COLO668 (cell line): ENCODE measurements around the gene USP13.
"Not testable (repeated sequence)": the region's sequence is repeated elsewhere in the genome, so short reads cannot be mapped to it uniquely, and the experiment has no call there.

Experiments
- DNase-seq: peaks from one replicate; lab custom pipeline; 2025; ENCODE audit not compliant: unreplicated experiment; lab: John Stamatoyannopoulos, UW

Gene USP13, protein sequence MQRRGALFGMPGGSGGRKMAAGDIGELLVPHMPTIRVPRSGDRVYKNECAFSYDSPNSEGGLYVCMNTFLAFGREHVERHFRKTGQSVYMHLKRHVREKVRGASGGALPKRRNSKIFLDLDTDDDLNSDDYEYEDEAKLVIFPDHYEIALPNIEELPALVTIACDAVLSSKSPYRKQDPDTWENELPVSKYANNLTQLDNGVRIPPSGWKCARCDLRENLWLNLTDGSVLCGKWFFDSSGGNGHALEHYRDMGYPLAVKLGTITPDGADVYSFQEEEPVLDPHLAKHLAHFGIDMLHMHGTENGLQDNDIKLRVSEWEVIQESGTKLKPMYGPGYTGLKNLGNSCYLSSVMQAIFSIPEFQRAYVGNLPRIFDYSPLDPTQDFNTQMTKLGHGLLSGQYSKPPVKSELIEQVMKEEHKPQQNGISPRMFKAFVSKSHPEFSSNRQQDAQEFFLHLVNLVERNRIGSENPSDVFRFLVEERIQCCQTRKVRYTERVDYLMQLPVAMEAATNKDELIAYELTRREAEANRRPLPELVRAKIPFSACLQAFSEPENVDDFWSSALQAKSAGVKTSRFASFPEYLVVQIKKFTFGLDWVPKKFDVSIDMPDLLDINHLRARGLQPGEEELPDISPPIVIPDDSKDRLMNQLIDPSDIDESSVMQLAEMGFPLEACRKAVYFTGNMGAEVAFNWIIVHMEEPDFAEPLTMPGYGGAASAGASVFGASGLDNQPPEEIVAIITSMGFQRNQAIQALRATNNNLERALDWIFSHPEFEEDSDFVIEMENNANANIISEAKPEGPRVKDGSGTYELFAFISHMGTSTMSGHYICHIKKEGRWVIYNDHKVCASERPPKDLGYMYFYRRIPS

DNA sequence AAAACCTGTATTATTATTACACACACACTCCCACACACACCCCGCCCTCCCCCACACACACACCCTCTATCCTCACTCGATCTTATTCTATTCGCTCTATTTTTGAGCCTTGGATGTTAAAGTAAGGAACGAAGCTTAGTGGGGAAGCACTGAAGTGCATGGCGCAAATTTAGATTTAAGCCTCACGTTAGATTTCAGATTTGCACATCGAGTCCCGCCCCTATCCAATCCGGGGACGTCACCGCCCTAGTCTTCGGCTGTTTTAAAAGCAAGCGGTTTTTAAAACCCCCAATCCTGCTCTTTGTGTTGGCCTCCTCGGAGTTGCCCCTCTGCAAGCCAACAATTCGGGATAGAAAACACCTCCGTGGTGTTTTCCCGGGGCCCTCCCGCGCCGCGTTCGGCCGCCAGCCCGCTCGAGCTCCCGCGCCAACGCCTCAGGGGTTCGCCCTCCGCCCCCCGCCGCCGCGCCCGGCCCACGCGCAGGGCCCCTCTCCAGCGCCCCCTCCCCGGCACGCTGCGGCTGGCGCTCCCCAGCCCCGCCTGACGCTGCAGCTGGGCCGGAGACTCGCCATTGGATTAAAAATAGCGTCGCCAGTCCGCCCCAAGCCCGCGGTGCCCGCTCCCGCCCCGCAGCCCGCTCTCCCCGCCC is at the start of gene USP13:
Gene USP13 (plus strand): TSS at position 594 of the 649 bp plus-strand sequence. CDS start 186 bp downstream, outside the sequence.
- no peak for DNase-seq

DNA sequence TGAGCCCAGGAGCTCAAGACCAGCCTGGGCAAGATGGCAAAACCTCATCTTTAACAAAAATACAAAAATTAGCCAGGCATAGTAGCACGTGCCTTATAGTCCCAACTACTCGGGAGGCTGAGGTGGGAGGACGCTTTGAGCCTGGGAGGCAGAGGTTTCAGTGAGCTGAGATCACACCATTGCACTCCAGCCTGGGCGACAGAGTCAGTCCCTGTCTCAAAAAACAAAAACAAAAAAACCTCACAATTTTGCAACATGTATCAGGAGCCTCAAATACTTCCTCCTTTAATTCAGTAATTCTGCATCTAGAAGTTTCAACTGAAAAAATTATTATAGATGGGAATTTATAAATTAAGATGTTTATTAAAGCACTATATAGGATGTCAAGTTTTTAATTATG is 49.5 kb upstream of the USP13 start:
- DNase-seq, result no peak

DNA sequence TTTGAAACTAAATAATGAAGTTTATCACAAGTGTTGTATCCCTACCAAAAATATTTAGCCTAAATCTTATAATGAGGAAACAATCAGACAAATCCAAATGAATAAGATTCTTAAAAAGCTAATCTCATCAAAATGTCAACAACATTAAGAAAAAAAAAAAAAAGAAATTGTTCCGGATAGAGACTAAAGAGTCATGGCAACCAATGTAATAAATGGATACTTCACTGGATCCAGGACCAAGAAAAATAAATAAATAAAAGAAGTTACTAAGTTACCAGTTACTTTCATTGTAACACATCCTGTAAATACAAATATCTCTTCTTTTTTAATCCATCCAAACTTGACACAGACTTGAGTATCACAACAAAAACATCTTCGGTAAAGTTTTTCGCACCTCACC is 49.0 kb upstream of the USP13 start:
- no peak for DNase-seq

DNA sequence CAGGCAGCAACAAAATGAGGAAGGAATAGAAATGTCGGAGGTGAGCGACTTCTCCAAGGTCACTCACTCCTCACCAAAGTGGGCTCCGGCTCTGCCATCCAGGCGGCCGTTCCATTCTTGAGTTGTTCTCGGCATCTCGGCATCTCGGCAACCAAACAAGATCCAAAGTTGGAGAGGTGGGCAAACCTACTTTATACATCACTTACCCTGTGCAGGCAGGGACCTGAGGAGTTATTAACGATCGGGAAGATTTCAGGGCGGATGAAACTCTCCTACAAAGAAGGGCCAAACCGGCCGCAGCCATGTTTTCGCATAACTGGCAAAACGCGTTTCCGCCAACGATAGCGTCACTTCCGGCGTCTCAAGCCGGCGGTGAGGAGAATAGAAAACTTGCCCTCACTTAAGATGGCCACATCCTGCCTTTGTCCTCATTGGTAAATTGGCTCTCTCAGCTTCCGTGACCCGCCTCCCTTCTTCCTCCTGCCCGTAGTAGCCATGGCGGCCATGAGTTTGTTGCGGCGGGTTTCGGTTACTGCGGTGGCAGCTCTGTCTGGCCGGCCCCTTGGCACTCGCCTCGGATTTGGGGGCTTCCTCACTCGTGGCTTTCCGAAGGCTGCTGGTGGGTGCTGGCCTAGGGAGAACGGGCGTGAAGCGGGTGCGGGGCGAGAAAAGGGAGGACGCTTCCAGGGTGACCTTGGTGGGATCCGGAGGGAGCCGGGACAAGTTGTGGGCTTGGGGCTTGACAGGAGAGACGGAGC is 48.3 kb upstream of the USP13 start, which contains the start of the genes MRPL47 and NDUFB5:
Gene MRPL47 (minus strand): TSS at position 318 of the 758 bp plus-strand sequence. CDS start 14 bp downstream, at position 304.
Gene NDUFB5 (plus strand): TSS at position 474 of the 758 bp plus-strand sequence. CDS start 22 bp downstream, at position 496.
- peak; percentile 88 for DNase-seq

DNA sequence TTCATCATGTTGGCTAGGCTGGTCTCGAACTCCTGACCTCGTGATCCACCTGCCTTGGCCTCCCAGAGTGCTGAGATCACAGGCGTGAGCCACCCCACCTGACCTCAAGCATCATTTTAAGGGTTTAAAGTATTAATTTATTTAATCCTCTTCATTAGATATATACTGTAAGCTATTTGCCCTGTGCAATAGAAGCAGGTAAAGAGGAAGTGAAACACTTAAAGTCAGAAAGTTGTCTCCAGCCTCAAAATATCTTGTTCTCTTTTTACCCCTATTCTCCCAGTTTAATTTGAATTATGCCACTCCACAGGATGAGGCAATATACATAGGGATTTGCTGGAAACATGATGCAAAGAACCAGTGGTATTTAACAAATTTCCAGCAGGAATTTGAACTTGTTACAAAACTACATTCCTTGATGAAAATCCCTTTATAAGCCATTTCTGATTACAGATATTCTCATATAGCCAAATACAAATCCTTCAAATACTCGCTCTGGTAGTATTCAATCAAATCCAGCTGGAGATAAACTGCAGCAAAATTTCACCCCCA is 46.2 kb upstream of the USP13 start:
- no peak for DNase-seq

DNA sequence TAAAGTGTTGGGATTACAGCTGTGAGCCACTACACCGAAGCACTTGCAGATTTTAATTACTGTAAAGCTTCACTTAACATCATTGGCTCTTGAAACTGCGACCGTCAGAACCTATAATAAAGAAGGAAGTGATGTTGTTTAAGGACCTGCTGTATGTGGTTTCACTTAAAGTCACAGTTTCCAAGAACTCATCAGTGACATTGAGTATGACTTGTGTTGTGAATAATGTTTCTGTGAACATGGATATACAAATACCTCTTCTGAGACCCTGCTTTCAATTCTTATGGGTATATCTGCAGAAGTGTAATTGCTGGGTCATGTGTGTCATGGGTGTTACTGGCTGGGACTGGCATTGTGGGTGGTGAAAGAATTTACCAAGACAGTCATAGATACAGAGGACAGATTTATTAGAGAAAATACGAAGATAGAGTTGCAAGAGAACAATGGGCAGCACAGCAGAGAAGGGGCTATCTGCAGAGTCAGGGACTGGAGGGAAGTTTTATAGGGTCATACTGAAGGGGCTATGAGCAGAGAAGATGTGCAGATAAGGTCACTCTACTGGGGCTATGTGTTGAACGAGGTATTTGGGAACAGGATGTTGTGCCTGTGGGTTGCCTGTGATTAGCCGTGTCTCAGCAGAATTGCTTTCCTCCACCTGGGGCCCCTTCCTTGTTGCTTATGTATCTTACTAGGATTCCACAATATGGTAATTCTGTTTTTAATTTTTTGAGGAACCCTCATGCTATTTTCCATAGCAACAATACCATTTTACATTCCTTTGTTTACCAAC is 43.7 kb upstream of the USP13 start:
- no peak for DNase-seq

DNA sequence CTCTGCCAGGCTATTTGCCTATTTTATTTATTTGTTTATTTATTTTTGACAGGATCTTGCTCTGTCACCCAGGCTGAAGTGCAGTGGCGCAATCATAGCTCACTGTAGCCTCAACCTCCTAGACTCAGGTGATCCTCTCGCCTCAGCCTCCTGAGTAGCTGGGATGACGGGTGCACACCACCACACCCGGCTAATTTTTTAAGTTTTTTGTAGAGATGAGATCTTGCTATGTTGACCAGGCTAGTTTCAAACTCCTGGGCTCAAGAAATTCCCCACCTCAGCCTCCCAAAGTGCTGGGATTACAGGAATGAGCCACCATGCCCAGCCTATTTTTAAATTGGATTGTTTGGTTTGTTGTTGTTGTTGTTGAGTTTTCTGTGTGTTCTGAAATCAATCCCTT is 42.8 kb upstream of the USP13 start:
- no peak for DNase-seq

DNA sequence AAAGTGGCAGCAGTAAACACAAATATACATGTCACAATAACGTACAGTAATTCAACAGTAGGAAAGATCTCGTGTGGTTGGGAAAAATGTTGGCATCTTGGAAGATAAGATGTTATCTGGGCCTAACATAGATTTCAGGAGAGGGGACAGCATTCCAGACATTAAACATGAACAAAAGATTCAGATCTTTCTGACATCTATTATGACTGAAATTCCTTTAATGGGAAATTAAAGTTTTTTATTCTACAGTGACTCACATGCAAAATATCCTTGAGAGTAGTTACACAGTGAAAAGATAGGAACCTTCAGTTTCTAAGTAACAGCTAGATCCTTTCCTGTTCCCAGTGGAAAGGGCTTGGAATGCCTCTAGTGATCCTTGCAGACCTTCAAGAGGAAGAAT is 39.0 kb upstream of the USP13 start:
- DNase-seq, result no peak

DNA sequence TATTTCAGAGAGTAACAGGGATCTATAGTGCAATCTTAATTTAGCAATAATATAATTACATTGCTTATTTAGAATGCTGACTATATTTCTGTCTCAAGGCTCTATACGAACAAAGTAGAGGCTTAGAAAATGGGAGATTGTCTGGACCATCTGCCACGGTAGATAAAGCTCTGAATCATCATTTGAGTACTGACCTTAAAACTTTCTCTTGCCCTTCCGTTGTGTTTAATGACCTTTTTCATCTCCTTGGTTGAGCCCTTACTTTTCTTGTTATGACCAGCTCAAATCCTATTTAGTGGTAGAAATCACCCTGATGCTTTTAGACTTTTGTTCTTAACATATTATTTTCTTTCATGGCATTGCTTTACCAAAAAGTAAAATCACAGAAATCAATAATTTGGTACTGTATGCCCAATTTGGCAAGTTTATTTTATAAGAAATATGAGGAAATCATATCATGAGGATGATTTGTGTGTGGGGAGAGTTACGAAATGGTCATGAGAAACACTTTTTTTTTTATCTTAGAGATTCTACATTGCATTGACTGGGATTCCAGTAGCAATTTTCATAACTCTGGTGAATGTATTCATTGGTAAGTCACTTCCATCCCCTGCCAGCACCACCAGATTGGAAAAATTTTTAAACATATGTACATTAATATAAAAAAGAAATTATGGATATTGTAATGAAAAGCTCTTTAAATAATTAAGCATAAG is 37.2 kb upstream of the USP13 start:
- no peak for DNase-seq

DNA sequence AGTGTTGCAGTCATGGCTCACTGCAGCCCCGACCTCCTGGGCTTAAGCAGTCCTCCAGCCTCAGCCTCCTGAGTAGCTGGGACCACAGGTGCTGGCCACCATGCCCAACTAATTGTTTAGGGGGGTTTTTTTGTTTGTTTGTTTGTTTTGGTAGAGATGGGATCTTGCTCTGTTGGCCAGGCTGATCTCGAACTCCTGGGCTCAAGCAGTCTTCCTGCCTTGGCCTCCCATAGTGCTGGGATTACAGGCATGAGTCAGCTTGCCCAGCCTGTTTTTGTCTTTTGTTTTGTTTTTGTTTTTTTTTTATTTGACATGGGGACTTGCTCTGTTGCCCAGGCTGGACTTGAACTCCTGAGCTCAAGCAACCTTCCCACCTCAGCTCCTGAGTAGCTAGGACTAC is 30.8 kb upstream of the USP13 start:
- no peak for DNase-seq

DNA sequence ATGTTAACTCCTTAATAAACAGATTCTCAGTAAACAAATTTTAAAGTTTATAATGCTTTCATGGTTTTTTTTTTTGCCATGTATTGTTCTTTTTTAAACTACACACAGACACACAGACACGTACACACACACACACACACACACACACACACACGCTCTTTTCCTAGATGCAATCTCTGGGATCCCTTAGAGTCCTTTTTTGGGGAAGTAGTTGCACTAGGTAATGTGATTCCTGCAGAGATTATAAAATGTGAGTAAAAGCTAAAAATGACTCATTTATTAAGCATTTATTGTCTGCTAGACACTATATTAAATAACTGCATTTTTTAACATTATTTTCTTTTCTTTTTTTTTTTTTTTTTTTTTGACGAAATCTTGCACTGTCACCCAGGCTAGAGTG is 28.4 kb upstream of the USP13 start:
- DNase-seq, result no peak

DNA sequence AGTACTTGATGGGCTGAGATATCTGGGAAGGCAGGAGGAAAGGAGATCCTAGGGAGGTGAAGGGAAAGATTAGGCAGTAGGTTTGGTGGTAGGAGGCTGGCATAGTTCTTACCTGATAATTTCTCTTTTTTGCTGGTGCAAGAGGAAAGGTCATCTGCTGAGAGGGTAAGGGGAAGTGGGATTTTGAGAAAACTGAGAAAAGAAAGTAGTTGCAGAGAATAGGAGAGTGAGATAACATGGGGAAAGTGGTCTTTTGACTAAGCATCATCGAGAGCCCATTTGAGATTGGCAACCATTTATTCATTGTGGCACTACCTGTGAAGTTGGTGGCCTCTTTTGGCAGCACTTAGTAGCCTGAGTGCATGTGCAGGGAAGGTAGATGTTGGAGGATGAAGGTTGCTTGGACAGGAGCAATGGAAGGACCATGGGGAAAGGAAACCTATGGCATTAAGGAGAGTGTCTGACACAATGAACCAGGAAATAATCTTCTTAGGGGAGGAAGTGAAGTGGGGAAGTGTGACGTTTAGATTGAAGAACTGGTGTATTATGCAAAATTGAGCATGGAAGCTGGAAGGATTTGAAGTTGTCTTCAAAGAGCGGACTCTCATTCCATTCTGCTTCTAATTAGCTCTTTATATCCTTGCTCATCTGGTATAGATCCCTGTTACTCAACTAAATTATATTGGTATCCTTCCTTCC is 21.9 kb upstream of the USP13 start:
- DNase-seq, result no peak

DNA sequence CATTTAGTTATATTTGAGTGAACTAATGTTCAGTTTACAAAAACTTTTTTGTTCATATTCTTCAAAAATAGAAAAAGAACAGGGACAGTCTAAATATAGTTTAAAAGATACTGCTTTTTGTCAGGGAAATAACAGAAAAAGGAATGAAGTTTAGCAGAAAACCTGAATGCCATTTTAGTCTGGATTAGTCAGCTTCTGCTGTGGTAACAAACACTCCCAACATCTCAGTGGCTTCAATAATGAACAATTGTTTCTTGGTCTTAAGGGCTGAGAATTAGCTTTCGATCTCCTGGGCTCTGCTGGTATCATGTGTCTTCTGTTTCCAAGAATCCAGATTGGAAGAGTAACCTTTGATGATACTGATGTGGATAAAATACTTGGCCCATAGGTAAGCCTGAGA is 12.4 kb upstream of the USP13 start:
- no peak for DNase-seq

DNA sequence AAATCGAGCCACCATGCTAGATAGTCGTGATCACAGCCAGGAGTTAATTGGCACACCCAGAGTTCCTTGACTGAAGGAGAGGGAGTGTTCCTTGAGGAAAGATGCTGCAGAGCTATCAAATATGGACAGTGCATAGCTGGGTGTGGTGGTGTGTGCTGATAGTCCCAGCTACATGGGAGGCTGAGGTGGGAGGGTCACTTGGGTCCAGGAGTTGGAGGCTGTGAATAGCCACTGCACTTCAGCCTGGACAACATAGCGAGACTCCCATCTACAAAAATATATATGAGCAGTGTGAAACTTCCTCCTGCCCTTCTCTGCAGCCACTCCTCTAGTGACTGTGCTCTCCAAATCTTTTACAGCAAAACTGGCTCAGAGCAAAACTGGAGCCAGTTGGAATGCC is 10.0 kb upstream of the USP13 start:
- no peak for DNase-seq

DNA sequence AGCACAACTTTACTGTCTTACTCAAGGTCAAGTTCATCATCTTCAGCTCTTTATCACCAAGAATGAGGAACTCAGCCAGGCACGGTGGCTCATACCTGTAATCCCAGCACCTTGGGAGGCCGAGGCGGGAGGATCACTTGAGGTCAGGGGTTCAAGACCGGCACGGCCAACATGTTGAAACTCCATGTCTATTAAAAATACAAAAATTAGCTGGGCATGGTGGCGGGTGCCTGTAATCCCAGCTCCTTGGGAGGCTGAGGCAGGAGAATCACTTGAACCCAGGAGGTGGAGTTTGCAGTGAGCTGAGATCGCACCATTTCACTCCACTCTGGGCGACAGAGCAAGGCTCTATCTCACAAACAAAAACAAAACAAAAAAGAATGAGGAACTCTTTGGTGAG is 9.0 kb upstream of the USP13 start:
- not testable (repeated sequence) for DNase-seq

DNA sequence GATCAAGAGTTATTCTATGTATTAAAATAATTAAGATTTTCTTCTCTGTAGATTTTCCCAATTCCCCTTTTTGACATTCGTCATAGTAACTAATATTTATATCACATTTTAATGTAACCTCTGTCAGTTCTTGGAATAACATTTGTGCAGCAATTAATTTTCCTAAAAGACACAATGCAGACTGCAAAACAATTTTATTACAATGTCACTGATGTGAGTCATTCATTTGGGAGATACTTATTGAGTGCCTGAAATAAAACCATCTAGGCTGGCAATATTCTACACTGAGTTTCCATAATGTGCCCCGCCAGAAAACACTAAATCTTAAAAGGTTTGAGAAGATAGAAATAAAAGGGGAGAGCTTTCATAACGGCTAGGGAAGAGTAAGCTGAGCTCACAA is 6.7 kb upstream of the USP13 start:
- no peak for DNase-seq

DNA sequence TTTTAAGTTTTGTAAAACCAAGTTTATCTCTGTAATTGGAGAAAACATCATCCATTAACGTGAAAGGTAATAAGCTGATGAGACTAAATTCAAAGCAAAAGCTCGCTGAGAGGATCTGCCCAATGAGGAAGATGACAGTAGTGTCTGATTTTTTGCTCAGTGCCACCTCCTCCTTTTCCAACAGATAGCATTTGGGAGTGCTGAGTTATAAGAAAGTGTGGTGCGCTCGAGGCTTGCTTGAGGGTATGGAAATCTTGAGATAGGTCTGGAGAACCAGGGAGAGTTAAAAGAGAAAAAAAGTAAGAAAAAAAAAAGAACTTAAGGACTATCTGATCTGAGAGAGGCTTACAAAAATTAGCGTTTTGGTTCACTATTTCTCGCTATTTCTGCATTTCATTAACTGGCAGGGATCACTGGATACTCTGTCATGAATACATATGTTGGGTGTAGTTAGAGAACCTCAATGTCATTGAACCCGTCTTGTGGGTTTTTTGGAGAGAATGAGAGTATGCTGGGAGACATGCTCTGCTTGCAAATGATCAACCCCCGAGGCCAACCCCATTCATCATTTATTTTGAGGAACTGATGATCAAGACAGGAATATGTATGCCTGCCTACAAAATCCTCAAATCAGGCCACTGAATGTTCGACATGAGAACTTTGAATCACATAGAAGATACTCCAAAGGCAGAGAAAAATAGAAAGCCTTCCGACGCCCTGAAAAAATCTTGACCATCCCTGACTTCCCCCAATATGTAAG is 973 bp upstream of the USP13 start:
- no peak for DNase-seq
